Kidney glomerular epithelial cell (primary cell): ENCODE measurements around the gene AATK.
A peak's percentile ranks its signal among the peaks of the same experiment; 100 is the strongest.

Experiments
- DNase-seq: peaks from one replicate; lab custom pipeline; 2025; lab: John Stamatoyannopoulos, UW

Gene AATK

DNA sequence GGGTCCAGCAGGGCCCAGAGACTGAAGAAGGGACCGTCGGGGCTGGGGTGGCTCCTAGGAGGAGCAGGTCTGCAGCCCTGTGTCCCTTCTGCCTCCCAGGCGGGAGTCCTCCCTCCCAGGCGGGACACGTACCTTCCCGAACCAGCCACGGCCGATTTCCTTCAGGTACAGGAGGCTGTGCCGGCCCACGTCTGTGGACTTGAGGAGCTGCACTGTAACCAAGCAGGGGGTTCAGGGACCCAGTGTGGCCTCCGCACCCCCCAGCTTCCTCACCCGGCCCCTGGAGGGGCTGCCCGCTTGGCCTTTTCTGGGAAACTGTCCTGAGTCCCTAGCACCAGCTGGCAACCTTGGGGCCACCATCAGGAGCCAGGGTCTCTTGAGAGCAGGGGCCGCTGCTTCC lies 37.7 kb downstream of the AATK start:
- DNase-seq = no peak

DNA sequence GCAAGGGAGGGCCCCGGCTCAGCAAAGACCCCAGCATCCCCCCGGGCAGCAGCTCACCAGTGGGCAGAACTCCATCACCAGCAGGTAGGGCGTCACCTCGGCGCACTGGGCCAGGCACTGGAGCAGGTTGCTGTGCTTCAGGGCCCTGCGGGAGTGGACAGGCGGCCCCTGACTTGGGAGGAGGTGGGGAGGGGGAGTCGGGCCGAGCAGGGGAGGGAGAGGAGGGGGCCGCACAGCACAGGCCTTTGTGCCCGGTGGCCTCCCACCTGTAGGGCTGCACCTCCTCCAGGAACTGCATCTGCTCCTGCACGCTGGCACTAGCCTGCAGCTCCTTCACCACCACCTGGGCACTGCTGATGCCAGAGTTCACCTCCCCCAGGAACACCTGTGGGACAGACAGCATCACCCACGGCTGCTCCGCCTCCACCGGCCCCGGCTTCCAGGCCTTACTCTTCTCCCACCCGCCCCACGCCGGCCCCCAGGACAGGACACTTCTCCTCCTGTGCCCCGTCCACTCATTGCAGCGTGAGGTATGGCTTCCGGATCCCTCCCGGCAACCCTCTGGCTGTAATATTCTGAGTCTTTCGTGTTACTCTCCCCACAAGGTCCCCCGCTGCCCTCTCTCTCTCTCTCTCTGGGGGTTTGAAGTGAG lies 38.4 kb downstream of the AATK start:
- DNase-seq = no peak

DNA sequence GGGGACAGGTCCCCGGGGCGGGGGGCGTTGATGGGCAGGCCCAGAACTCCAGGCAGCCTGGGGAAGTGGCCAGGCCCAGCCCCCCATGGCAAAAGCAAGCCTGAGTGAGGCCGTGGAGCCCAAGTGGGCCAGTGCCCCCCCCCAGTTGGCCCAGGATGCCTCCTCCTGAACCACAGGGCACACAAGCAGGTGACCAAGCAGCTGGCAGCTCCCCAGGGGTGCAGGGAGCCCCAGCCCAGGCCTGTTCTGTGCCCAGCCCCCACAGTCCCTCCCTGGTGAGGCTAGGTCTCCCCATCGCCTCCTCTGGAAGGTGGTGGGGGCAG lies 38.9 kb downstream of the AATK start:
- DNase-seq = no peak

DNA sequence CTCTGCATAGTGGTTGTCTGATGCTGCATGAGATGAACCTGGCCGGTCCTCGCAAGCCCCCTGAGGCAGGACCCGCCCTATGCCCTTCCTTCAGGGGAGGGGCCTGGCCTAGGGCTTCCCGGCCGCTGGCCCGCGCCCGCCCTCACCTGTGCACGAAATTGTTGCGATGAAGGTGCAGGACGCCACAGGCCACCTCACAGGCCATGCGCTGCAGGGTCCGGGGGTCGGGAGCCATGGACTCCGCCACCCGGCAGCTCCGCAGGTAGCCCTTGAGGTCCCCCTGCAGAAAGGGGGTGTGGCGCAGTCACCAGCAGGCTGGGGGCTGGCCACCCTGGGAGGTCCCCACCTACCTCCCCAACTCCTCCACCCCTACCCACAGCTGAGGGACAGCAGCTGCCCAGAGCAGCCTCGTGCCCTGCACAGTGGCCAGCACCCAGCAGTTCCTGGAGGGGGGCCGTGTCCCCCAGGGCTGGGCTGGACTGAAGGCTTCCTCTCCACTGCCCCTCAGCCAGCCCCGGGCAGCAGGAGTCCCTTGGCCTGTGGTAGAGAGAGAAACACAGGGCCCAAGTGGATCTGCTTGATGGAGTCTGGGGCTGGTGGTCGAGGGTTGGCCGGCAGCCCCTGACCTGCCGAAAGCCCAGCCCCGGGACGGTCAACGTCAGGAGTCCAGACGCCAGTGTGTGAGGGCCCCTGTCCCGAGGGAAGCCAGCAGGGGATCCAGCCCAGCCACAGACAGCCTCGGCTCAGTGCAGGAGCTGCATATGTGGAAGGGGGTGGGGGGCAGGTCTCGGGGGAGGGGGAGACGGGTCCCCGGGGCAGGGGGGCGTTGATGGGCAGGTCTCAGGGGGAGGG lies 39.5 kb downstream of the AATK start:
- no peak for DNase-seq

DNA sequence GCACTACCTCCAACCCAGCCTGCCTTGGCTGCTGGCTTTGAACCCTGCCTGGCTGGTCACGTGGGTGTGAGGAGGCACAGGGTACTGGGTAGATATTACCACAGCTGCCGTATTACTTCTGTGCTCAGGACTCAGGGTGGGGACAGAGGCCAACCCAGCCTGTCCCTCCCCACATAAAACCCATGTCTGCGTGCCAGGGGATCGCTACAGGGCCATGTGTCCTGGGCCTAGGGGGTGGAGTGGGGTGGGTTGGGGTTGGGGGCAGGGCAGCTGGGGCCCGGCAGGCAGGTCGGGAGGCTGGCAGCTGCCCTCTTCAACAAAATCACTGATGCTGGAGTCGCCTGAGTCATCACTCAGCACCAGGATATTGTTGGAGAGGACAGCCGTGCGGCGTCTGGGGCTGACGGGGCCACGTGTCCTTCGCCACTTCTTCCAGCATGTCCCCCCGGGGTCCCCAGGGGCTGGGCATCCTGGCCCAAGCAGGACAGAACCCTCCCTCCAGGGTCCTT lies 40.4 kb downstream of the AATK start:
- DNase-seq = no peak

DNA sequence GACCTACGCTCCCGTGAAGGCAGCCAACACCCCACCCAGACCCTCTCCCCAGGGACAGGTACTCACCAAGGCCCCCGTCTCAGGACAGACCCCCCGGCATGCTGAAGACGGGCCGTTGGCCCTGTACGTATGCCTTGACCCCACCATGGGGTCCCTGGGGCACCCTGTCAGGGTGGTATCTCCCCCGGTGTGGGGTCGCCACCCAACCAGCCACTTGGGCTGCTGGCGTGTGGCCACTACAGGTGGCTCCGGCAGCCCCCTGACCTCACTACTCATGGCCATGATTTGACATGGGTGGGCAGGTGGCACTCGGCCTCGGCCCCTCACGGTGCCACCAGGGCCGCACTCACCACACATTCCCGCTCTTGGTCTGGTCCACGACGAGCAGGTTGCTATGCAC lies 41.6 kb downstream of the AATK start:
- DNase-seq = no peak

DNA sequence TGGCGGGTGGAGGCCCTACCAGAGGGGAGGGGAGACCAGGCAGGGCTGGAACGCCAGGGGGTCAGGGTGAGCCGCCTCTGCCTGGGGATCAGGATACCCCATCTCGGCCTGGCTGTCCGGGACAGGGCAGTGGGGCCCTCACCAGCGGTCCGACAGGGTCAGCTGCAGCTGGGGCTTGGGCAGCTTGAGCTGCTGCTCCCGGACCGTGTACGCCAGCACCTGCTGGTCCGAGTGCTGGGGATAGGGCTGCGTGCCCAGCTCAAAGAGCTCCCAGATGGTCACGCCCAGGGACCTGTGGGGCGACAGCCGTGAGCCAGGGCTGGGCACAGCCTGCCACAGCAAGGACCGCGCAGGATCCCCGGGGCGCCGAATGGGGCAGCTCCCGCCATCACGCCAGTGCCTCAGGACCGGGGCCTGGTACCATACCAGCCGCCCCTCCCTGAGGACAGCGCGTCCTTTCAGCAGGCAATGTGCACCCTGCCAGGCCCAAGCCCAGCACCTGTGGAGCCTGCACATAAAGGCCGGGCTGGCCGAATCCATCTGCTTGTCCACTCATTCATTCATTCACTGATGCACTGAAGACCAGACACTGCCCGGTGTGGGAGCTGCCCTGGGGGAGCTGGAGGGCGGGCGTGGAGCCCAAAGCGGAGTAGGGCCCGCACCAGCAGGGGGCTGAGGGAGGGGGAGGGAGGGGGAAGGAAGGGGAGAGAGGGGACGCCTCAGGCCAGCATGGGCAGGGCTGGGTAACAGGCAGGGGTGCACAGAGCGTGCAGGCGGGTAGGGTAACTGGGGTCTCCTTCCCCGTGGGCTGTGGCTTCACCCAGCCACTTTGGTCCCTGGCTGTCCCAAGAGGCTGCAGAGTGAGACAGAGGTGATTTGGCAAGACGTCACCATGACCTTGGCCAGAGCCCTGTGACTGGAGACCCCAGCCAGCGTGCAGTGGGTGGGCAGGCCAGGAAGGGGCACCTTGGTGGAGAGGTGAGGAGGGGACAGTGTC lies 42.7 kb downstream of the AATK start:
- DNase-seq = no peak

DNA sequence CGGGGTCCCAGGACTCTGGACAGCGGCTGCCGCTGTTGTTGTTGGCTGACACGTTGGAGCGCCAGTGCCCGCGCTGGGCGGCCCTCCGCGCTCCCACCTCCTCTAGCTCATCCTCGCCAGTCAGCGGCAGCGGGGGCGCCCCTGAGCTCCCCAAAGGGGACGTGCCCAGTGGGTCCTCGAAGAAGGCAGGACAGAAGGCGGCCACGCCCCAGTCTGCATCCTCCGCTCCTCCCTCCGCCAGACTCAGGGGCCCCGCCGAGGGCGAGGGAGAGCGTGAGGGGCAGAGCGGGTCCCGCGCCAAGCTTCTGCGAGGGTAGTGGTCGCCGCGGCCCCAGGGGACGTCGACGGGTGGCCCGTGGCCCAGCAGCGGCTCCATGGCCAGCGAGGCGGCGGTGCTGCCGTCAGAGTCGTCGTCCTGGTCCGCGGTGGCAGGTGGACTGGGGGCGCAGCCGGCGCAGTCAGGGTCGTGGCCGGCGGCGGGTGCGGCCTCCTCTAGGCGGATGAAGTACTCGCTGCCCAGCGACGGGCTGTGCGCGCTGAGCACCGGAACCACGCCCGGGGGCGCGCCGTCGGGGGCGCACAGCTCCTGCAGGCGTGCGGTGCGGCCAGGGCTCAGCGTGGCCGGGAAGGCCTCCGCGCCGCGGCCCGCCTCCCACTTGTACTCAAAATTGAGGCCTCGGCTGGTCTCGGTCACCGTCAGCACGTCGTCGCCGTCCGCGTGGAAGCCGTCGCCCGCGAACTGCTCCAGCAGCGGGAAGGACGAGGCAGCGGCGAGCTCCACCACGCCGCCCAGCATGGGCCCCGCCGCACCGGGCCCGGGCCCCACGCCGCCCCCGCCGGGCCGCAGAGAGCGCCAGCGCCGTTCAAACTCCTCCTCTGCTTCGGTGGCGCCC lies 43.9 kb downstream of the AATK start:
- DNase-seq = no peak

DNA sequence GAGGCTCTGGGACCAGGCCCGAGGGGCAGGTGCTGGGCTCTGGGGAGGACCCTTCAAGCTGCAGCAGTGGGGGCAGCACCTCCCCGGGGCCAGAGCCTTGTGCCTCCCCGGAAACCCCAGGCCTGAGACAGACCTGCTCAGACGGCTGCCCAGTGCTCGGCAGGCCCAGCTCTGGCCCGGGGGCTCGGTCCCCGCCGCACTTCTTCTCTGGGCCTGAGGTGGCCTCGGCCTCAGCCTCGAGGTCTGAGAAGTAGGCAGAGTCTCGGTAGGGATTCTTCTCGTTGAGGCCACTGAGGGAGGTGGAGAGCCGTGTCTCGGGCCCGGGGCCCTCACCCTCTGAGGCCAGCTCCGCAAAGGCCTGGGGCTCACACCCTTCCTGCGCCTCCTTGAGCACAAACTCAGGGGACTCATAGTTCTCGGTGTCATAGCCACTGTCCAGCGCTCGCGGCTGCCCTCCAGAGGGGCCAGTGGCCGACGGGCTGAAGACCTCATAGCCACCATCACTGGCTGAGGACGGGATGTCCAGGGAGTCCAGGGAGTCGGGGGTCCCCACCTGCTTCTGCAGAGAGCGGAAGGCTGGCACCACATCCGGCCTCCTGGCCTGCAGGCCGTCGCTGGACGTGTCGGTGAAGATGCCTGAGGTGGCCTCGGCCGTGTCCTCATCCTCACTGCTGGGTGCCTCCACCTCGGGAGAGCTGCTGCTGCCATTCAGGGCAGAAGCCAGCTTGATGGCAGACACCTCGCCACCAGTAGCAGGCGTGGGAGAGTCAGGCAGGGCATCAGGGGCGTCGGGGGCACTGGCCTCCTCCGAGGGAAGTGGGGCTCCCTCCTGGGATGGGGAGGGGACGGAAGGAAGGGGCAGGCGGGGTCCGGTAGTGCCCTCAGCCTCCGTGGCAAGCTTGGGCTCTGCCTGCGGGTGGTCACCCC lies 45.1 kb downstream of the AATK start:
- DNase-seq = no peak

DNA sequence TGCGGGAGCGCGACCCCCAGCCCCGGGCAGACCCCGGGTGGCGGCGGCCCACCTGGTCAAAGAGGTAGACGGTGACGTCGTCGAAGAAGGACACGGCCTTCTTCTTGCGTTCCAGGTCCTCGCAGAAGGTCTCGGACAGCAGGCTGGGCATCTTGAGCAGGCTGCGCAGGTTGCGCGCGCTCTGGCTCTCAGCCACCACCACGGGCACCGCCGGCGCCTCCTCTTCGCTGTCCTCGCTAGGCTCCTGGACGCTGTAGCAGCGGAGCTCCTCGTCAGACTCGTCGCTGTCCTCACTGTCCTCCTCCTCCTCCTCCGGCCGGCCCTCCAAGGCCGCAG lies 45.9 kb downstream of the AATK start:
- no peak for DNase-seq

DNA sequence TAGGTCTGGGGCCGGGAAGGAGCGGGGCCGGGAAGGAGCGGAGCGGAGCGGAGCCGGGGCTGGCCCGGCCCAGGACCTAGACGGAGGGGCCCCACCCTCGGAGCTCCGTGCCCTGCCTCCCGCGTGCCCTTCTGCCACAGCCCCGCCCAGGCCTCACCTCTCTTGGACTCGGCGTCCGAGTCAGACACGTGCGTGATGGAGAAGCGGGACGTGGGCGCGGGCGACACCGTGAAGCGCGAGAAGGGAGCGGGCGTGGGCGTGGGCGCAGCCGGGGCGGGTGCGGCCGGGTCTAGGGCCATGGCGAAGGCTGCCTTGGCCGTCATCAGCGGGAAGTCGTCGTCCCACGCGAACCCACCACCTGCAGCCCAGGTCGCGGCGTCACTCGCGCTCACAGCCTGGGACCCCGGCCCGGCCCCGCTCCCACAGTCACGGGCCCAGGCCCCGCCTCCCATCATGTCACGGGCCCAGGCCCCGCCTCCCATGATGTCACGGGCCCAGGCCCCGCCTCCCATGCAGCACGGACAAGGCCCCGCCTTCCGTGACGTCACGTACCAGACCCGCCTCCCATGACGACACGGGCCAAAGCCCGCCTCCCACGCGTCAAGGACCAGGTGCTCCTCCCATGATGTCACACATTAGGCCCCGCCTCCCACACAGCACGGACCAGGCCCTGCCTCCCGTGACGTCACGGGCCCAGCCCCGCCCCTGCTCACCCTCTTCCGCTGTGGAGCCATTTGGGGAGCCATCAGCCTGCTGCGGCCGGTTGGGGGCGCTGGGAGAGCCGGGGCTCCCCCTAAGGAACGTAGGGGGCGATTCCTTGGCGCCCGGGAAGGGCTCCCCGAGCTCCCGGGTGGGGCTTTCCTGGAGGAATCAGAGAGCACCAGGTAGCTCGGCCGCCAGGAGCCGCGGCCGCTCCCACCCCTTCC lies 46.5 kb downstream of the AATK start:
- DNase-seq = peak; percentile 60

DNA sequence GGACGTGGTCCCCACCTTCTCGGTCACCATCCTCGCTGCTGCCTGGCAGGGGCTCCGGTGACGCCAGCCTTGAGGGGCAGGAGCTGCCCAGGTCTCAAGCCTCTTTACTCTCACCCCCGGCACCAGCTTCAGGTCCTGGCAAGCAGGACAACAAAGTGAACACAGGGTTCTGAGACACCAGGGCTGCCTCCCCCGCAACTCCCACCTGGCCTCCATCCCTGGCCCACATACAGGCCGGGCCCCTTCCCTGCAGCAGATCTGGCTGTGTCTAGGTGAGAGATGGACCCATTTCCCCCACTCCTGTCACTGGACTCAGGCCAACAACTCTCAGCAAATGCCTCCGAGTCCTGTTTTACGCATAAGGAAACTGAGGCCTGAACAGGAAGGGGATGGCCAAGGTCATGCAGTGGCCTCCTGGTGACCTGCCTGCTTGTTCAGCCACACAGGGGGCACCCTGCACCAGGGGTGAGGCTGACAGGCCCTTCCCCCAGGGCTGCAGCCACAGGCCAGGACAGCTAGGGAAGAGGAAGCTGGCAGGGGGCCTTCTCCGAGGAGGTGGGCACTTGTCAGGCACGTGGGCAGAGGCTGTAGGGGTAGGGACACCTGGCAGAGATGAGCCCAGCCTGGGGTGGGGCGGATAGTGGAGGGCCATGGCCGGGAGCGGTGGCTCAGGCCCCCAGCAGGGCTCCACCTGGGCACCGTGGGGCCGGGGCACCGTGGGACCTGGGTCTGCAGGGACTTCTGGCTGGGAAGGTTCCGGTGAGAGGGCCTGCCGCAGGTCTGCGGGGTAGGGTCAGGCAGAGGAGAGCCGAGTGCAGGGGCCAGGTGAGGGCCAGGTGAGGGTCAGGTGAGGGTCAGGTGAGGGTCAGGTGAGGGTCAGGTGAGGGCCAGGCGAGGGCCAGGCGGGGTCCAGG lies 47.5 kb downstream of the AATK start:
- no peak for DNase-seq

DNA sequence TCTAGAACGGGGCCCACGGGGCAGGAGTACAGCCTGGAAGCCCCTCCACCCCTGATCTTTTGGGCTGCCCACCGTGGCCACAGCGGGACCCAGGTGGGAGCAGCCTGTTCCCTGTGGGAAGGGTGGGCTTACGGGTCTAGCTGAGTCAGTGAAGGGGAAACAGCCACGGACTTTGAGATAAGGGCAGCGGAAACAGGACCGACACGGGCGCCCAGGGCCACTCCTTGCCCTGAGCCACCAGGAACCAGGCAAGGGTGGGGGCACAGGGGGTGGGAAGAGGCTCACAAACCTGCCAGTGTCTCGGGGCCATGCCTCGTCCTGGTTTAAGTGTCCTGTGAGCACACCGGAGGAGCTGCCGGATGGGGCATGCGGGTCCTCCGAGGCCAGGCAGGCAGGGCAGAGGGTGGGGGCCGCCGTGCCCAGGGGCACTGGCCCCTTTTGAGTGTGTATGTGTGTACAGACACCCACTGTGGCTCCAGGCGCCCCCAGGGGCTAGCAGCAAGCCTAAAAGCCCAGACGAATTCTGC lies 48.3 kb downstream of the AATK start:
- no peak for DNase-seq

DNA sequence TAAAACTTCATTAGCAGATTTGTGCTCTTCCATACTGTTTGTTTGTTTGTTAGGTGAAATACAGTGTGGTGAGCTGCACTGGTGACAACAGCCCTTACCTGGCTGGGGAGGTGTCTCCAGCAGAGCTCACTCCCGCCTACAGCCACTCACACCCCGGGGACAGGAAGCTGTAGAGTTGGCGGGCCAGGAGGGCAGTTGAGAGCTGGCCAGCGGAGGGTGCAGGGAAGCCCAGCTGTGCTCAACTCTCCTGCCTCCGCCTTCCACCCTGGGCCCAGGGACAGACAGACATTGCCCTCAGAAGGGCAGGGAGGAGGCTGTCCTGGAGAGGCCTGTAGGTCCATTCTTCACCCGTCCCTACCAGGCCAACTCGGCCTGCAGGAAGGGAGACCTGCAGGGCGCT lies 49.3 kb downstream of the AATK start:
- DNase-seq = no peak

DNA sequence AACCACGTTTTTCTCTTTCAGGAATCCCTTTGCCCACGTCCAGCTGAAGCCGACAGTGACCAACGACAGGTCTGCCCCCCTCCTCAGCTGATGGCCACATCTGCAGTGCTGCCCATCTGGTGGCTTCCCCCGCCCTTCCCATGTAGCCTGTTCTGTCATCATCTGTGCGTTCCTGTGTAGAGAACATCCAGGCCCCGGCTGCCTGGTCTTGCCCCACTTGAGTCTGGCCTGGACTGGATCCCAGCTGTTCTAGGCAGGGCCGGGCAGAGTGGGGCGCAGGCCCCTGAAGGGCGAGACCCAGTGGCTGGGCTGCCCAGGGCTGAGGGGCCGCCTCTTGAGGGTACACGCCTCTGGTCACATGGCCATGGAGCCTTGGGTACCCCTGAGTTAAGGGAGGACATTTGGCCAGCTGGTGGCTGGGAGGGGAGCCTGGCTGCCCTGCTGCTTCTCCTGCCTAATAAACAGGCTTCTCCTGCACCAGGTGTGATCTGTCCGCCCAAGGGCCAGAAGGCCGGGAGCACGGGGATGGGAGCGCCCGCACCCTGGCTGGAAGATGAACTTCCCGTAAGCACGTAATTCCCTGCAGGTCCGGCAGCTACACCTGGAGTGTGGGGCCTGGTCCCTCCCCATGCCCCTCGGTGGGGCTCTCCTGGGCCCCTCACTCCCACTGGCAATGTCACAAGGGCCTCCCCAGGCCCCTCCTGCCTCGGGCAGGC lies 50.1 kb downstream of the AATK start:
- no peak for DNase-seq

DNA sequence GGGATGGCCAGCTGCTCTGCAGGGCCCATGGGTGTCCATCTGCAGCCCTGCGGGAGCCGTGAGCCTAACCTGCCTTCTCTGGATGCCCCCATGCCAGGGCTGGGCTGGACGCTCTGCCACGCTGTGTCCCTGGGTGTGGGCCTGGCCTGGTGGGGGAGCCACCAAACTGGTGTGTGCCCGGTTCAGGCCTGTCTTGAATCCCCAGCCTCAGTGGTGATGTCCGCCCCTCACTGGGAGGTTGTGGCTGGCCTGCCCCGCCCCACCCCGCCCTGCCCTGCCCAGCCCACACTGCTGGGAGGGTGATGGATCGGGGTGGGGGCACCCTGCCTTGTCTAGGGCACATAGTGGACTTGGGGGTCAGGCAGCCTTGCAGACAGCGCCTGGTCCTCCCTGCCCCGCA lies 50.8 kb downstream of the AATK start:
- DNase-seq = no peak

DNA sequence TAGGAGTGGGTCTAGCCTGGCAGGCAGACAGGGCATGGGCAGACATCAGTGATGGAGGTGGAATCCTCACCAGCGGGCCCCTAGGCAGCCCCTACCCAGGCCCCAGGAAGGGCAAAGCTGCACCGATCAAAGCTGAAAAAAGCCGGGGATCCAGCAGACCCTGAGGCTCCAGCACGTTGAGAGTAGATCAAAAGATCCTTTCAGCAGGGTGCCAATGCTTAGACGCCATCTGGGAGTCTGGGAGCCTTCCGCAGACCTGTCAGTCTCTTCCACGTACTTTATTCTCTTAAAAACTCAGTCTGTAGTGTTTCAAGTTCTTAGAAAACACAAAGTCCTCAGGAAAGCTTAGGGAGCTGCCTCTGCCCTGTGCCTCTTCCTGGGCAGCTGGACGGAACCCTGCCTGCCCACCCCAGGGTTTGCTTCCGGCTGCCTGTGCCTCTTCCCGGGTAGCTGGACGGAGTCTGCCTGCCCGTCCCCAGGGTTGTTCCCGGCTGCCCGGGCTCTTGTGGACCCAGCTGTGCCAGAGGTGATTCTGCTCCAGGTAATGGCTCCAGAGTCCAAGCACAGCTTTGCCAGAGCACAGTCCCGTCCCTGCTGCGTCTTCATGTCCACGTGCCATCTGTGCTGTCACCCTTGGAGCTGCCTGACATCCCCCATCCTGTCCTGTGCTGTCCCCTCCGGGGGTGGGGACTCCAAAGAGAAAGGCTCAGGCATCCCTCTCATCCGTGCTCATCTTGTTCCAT lies 51.5 kb downstream of the AATK start:
- DNase-seq = no peak
